ENCODE measurements around the gene SURF6.
A peak's percentile ranks its signal among the peaks of the same experiment; 100 is the strongest.

SURF6 gene

DNA sequence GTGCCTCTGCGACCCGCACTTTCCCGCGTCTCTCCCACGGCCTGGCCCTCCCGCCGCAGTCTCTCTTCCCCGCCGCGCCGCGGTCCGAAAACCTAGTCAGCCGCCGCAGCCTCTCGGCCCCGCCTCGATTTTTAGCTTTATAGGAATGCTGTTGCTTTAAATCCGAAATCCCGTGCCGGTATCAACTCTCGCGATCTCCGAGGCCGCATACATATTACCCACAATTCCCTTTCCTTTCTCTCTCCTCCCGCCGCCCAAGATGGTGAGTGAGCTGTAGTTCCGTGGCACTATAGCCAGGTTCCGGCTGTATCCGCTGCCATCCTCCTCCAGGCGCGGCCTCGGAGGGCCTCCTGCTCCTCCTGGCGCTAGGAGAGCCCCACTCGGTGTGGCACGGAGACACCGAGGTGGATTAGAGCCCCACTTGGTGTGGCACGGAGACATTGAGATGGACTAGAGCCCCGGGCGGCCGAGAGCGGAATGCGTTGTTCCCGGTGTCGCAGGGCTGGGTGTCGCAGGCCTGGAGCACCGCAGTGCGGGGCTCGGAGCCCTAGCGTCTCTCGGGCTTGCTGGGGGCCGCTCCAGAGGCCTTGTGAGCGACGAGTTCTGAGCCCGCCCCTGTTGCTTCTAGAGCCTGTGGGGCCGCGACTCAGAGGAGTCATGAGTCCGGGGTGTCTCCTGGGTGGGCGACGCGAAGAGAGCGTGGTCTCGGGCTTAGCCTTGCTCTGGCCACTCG lies 12.2 kb upstream of the SURF6 start, which contains the start of the genes MED22 and RPL7A (continued):
- TF ChIP-seq, protein P1, sequence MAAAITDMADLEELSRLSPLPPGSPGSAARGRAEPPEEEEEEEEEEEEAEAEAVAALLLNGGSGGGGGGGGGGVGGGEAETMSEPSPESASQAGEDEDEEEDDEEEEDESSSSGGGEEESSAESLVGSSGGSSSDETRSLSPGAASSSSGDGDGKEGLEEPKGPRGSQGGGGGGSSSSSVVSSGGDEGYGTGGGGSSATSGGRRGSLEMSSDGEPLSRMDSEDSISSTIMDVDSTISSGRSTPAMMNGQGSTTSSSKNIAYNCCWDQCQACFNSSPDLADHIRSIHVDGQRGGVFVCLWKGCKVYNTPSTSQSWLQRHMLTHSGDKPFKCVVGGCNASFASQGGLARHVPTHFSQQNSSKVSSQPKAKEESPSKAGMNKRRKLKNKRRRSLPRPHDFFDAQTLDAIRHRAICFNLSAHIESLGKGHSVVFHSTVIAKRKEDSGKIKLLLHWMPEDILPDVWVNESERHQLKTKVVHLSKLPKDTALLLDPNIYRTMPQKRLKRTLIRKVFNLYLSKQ (tag by site-specific recombination; IDR thresholded peaks at IDR 0.05; ENCODE audit: borderline replicate concordance): no peak
- TF ChIP-seq ZNF239 (tag by site-specific recombination; IDR thresholded peaks at IDR 0.05) (0 out of 2 replicates have a peak, but pooled peaks have one; percentile 16), ZBTB8A (tag by site-specific recombination; IDR thresholded peaks at IDR 0.05) (peak; percentile 56), ZNF621 (tag by site-specific recombination; IDR thresholded peaks at IDR 0.05) (no peak), YY1 (tag by site-specific recombination; IDR thresholded peaks at IDR 0.05) (peak; percentile 96), GLIS2 (tag by site-specific recombination; IDR thresholded peaks at IDR 0.05) (peak; percentile 27), ZNF521 (tag by site-specific recombination; IDR thresholded peaks at IDR 0.05) (no peak), ZNF335 (tag by site-specific recombination; conservative IDR thresholded peaks at IDR 0.05) (no peak), ZSCAN16 (tag by site-specific recombination; IDR thresholded peaks at IDR 0.05) (no peak), ZNF768 (tag by site-specific recombination; IDR thresholded peaks at IDR 0.05) (no peak), ZNF426 (tag by site-specific recombination; IDR thresholded peaks at IDR 0.05) (no peak), ZNF19 (tag by site-specific recombination; IDR thresholded peaks at IDR 0.05; ENCODE audit: low read depth) (no peak), ZNF837 (tag by site-specific recombination; IDR thresholded peaks at IDR 0.05) (no peak), ZNF16 (tag by site-specific recombination; IDR thresholded peaks at IDR 0.05; ENCODE audit: low read depth) (no peak), ZNF571 (tag by site-specific recombination; IDR thresholded peaks at IDR 0.05) (no peak), KLF7 (tag by site-specific recombination; IDR thresholded peaks at IDR 0.05; ENCODE audit: borderline replicate concordance) (peak; percentile 82), ZNF529 (tag by site-specific recombination; IDR thresholded peaks at IDR 0.05; ENCODE audit: insufficient replicate concordance) (no peak), RBAK (tag by site-specific recombination; IDR thresholded peaks at IDR 0.05) (no peak), ZBTB20 (tag by site-specific recombination; IDR thresholded peaks at IDR 0.05) (peak; percentile 63; the same call in 1 of the 2 replicates), ZNF473 (tag by site-specific recombination; IDR thresholded peaks at IDR 0.05) (no peak), ZFP37 (tag by site-specific recombination; IDR thresholded peaks at IDR 0.05) (peak; percentile 81; the same call in 1 of the 2 replicates), ZNF670 (tag by site-specific recombination; IDR thresholded peaks at IDR 0.05; ENCODE audit: low read depth) (no peak), ZNF600 (tag by site-specific recombination; IDR thresholded peaks at IDR 0.05) (0 out of 2 replicates have a peak, but pooled peaks have one; percentile 66)
- TF ChIP-seq, protein P2, sequence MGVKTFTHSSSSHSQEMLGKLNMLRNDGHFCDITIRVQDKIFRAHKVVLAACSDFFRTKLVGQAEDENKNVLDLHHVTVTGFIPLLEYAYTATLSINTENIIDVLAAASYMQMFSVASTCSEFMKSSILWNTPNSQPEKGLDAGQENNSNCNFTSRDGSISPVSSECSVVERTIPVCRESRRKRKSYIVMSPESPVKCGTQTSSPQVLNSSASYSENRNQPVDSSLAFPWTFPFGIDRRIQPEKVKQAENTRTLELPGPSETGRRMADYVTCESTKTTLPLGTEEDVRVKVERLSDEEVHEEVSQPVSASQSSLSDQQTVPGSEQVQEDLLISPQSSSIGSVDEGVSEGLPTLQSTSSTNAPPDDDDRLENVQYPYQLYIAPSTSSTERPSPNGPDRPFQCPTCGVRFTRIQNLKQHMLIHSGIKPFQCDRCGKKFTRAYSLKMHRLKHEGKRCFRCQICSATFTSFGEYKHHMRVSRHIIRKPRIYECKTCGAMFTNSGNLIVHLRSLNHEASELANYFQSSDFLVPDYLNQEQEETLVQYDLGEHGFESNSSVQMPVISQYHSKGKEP (tag by site-specific recombination; IDR thresholded peaks at IDR 0.05): no peak
- TF ChIP-seq, protein P3, sequence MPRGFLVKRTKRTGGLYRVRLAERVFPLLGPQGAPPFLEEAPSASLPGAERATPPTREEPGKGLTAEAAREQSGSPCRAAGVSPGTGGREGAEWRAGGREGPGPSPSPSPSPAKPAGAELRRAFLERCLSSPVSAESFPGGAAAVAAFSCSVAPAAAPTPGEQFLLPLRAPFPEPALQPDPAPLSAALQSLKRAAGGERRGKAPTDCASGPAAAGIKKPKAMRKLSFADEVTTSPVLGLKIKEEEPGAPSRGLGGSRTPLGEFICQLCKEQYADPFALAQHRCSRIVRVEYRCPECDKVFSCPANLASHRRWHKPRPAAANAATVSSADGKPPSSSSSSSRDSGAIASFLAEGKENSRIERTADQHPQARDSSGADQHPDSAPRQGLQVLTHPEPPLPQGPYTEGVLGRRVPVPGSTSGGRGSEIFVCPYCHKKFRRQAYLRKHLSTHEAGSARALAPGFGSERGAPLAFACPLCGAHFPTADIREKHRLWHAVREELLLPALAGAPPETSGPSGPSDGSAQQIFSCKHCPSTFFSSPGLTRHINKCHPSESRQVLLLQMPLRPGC (tag by site-specific recombination; IDR thresholded peaks at IDR 0.05): peak; percentile 60
- TF ChIP-seq, protein P4, sequence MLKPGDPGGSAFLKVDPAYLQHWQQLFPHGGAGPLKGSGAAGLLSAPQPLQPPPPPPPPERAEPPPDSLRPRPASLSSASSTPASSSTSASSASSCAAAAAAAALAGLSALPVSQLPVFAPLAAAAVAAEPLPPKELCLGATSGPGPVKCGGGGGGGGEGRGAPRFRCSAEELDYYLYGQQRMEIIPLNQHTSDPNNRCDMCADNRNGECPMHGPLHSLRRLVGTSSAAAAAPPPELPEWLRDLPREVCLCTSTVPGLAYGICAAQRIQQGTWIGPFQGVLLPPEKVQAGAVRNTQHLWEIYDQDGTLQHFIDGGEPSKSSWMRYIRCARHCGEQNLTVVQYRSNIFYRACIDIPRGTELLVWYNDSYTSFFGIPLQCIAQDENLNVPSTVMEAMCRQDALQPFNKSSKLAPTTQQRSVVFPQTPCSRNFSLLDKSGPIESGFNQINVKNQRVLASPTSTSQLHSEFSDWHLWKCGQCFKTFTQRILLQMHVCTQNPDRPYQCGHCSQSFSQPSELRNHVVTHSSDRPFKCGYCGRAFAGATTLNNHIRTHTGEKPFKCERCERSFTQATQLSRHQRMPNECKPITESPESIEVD (tag by site-specific recombination; IDR thresholded peaks at IDR 0.05): no peak
- TF ChIP-seq, protein P5, sequence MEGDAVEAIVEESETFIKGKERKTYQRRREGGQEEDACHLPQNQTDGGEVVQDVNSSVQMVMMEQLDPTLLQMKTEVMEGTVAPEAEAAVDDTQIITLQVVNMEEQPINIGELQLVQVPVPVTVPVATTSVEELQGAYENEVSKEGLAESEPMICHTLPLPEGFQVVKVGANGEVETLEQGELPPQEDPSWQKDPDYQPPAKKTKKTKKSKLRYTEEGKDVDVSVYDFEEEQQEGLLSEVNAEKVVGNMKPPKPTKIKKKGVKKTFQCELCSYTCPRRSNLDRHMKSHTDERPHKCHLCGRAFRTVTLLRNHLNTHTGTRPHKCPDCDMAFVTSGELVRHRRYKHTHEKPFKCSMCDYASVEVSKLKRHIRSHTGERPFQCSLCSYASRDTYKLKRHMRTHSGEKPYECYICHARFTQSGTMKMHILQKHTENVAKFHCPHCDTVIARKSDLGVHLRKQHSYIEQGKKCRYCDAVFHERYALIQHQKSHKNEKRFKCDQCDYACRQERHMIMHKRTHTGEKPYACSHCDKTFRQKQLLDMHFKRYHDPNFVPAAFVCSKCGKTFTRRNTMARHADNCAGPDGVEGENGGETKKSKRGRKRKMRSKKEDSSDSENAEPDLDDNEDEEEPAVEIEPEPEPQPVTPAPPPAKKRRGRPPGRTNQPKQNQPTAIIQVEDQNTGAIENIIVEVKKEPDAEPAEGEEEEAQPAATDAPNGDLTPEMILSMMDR (tag by site-specific recombination; IDR thresholded peaks at IDR 0.05): peak; percentile 58; the same call in 1 of the 2 replicates
- TF ChIP-seq, protein P6, sequence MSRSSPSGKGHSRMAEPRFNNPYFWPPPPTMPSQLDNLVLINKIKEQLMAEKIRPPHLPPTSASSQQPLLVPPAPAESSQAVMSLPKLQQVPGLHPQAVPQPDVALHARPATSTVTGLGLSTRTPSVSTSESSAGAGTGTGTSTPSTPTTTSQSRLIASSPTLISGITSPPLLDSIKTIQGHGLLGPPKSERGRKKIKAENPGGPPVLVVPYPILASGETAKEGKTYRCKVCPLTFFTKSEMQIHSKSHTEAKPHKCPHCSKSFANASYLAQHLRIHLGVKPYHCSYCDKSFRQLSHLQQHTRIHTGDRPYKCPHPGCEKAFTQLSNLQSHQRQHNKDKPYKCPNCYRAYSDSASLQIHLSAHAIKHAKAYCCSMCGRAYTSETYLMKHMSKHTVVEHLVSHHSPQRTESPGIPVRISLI (tag by site-specific recombination; IDR thresholded peaks at IDR 0.05): no peak
- TF ChIP-seq, protein P7, sequence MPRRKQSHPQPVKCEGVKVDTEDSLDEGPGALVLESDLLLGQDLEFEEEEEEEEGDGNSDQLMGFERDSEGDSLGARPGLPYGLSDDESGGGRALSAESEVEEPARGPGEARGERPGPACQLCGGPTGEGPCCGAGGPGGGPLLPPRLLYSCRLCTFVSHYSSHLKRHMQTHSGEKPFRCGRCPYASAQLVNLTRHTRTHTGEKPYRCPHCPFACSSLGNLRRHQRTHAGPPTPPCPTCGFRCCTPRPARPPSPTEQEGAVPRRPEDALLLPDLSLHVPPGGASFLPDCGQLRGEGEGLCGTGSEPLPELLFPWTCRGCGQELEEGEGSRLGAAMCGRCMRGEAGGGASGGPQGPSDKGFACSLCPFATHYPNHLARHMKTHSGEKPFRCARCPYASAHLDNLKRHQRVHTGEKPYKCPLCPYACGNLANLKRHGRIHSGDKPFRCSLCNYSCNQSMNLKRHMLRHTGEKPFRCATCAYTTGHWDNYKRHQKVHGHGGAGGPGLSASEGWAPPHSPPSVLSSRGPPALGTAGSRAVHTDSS (tag by site-specific recombination; IDR thresholded peaks at IDR 0.05): peak; percentile 44; the same call in 1 of the 2 replicates
